Mucosa of rectum (tissue), 2 donors: Measurements from ENCODE around the gene PTX3.

ENCODE experiments used
- H3K27ac ChIP-seq, 2 donors: one replicate each; pipeline ENCODE4 v1.7.0; 2013; ENCODE audit warnings: inconsistent platforms in 2 of 2, low read depth in 2 of 2, low read length in 2 of 2
- H3K27me3 ChIP-seq, 2 donors: one replicate each; pipeline ENCODE4 v1.7.0; 2013; ENCODE audit warnings: low read length in 2 of 2; ENCODE audit not compliant: control insufficient read depth in 2 of 2, insufficient read depth in 2 of 2
- H3K36me3 ChIP-seq, 2 donors: one replicate each; pipeline ENCODE4 v1.7.0; 2013; ENCODE audit warnings: low read length in 2 of 2; ENCODE audit not compliant: control insufficient read depth in 2 of 2, insufficient read depth in 2 of 2
- H3K4me1 ChIP-seq, 2 donors: one replicate each; pipeline ENCODE4 v1.7.0; 2013; ENCODE audit warnings: low read length in 2 of 2, mild to moderate bottlenecking in 1 of 2; ENCODE audit not compliant: control insufficient read depth in 2 of 2, insufficient read depth in 2 of 2
- H3K4me3 ChIP-seq, 2 donors: one replicate each; pipeline ENCODE4 v1.7.0; 2013; ENCODE audit warnings: low read length in 2 of 2
- H3K9ac ChIP-seq, 2 donors: one replicate each; pipeline ENCODE4 v1.7.0; 2013; ENCODE audit warnings: low read length in 2 of 2, low read depth in 1 of 2, mild to moderate bottlenecking in 1 of 2
- H3K9me3 ChIP-seq, 2 donors: one replicate each; pipeline ENCODE4 v1.7.0; 2013; ENCODE audit warnings: low read length in 2 of 2; ENCODE audit not compliant: control insufficient read depth in 2 of 2
- donor health status: healthy.
- donor health status: Normal muscosa, but diverticular disease.

PTX3 gene

GRCh38 chr3:157469561-157470294, 33.1 kb downstream of the PTX3 start:
- Histone ChIP-seq H3K27ac (no peak overlapping the region), H3K4me1 (no peaks in the 10 kb centered on the region), H3K9me3 (no peaks in the 10 kb centered on the region), H3K27me3 (no peaks in the 10 kb centered on the region), H3K9ac (no peak overlapping the region), H3K36me3 (no peaks in the 10 kb centered on the region), H3K4me3 (no peak overlapping the region)

GRCh38 chr3:157471064-157471463, 34.4 kb downstream of the PTX3 start:
- Histone ChIP-seq H3K36me3 (no peaks in the 10 kb centered on the region), H3K9ac (no peak overlapping the region), H3K9me3 (no peaks in the 10 kb centered on the region), H3K27ac (no peak overlapping the region), H3K4me1 (no peaks in the 10 kb centered on the region), H3K27me3 (no peaks in the 10 kb centered on the region), H3K4me3 (no peak overlapping the region)

GRCh38 chr3:157472648-157473047, 36.0 kb downstream of the PTX3 start:
- Histone ChIP-seq H3K9me3 (no peaks in the 10 kb centered on the region), H3K27me3 (no peaks in the 10 kb centered on the region), H3K36me3 (no peaks in the 10 kb centered on the region)

GRCh38 chr3:157475921-157476414, 39.3 kb downstream of the PTX3 start:
- H3K36me3 ChIP-seq: no peaks in the 10 kb centered on the region

More at GRCh38 chr3:157472648-157473047, 36.0 kb downstream of the PTX3 start:
- Histone ChIP-seq H3K4me1 (no peaks in the 10 kb centered on the region), H3K4me3 (no peak overlapping the region), H3K9ac (no peak overlapping the region), H3K27ac (no peak overlapping the region)

GRCh38 chr3:157477441-157477840, 40.8 kb downstream of the PTX3 start:
- Histone ChIP-seq H3K4me1 (no peaks in the 10 kb centered on the region), H3K4me3 (no peak overlapping the region), H3K9me3 (no peaks in the 10 kb centered on the region), H3K27ac (no peak overlapping the region), H3K36me3 (no peaks in the 10 kb centered on the region), H3K27me3 (no peaks in the 10 kb centered on the region), H3K9ac (no peak overlapping the region)

More at GRCh38 chr3:157475921-157476414, 39.3 kb downstream of the PTX3 start:
- H3K27me3 ChIP-seq: no peaks in the 10 kb centered on the region
- H3K27ac ChIP-seq: no peak overlapping the region
- no peaks in the 10 kb centered on the region for H3K4me1 ChIP-seq
- H3K9ac ChIP-seq: no peak overlapping the region
- no peak overlapping the region for H3K4me3 ChIP-seq
- no peaks in the 10 kb centered on the region for H3K9me3 ChIP-seq

- no peaks in the 10 kb centered on the region for H3K36me3 ChIP-seq
- H3K9me3 ChIP-seq: no peaks in the 10 kb centered on the region
- H3K4me1 ChIP-seq: no peaks in the 10 kb centered on the region
- H3K9ac ChIP-seq: no peak overlapping the region
- H3K4me3 ChIP-seq: no peak overlapping the region
- no peak overlapping the region for H3K27ac ChIP-seq
- H3K27me3 ChIP-seq: no peaks in the 10 kb centered on the region
Observed at GRCh38 chr3:157479464-157480243, 43.0 kb downstream of the PTX3 start.

GRCh38 chr3:157487339-157487738, 50.7 kb downstream of the PTX3 start:
- no peaks in the 10 kb centered on the region for H3K4me1 ChIP-seq
- H3K9ac ChIP-seq: no peak overlapping the region
- H3K27ac ChIP-seq: no peak overlapping the region
- H3K9me3 ChIP-seq: no peaks in the 10 kb centered on the region
- H3K36me3 ChIP-seq: no peaks in the 10 kb centered on the region
- no peak overlapping the region for H3K4me3 ChIP-seq
- no peaks in the 10 kb centered on the region for H3K27me3 ChIP-seq

- no peak overlapping the region for H3K27ac ChIP-seq
- no peaks in the 10 kb centered on the region for H3K4me1 ChIP-seq
- H3K9ac ChIP-seq: no peak overlapping the region
- H3K27me3 ChIP-seq: no peaks in the 10 kb centered on the region
- no peaks in the 10 kb centered on the region for H3K36me3 ChIP-seq
- no peaks in the 10 kb centered on the region for H3K9me3 ChIP-seq
- no peak overlapping the region for H3K4me3 ChIP-seq
Observed at GRCh38 chr3:157488144-157488543, 51.5 kb downstream of the PTX3 start.

- H3K4me1 ChIP-seq: no peaks in the 10 kb centered on the region
- H3K27ac ChIP-seq: no peak overlapping the region
- no peak overlapping the region for H3K9ac ChIP-seq
- no peaks in the 10 kb centered on the region for H3K36me3 ChIP-seq
- no peaks in the 10 kb centered on the region for H3K9me3 ChIP-seq
- H3K4me3 ChIP-seq: no peak overlapping the region
- H3K27me3 ChIP-seq: no peaks in the 10 kb centered on the region
Observed at GRCh38 chr3:157491136-157491535, 54.5 kb downstream of the PTX3 start.
